NCI-H146 (cell line): ENCODE results near the gene NMD3.
"Not testable (repeated sequence)": the region's sequence is repeated elsewhere in the genome, so short reads cannot be mapped to it uniquely, and the experiment has no call there.

Experiments
- DNase-seq: peaks from one replicate; lab custom pipeline; 2025; lab: John Stamatoyannopoulos, UW

NMD3 gene

DNA sequence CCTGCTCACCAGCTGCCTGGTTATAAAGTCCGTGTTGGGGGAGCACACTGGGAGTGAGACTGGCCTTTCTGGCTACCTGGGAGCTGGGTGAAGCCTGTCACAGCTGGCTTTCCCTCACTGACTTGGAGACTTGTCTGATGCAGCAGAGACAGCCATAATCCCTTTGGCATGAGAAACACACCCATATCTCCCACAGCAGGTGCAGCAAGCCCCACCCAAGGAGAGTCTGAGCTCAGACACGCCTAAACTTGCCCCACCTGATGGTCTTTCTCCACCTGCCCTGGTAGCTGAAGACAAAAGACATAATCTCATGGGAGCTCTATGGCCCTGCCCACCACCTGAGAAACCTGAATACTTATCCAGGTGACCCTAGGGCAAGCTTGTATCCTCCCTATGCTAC is 54.8 kb downstream of the NMD3 start:
- peak; percentile 94 for DNase-seq

GRCh38 chr3:161282387-161282786 is 61.3 kb downstream of the NMD3 start:
- DNase-seq, result not testable (repeated sequence)

DNA sequence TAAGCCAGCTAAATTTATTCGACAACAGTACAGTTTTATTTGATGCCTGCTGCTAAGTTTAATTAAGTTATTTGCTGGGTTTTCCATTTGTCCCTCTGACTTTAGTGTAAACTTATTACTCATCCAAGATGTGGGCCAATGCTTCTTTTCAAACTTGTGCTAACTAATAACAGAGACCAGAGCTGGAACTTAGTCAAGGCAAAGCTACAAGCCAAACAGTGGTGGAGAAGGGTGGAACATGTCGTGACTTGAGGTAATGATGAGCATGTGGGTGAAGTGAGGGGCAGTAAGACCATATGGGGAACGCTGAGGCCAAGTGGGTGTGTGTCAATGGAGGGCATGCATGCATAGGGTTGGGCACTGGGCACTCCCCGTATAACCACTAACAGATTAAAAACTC is 63.9 kb downstream of the NMD3 start:
- no peak for DNase-seq

- DNase-seq, result no peak
Measured at GRCh38 chr3:161289174-161289573, 68.1 kb downstream of the NMD3 start.

DNA sequence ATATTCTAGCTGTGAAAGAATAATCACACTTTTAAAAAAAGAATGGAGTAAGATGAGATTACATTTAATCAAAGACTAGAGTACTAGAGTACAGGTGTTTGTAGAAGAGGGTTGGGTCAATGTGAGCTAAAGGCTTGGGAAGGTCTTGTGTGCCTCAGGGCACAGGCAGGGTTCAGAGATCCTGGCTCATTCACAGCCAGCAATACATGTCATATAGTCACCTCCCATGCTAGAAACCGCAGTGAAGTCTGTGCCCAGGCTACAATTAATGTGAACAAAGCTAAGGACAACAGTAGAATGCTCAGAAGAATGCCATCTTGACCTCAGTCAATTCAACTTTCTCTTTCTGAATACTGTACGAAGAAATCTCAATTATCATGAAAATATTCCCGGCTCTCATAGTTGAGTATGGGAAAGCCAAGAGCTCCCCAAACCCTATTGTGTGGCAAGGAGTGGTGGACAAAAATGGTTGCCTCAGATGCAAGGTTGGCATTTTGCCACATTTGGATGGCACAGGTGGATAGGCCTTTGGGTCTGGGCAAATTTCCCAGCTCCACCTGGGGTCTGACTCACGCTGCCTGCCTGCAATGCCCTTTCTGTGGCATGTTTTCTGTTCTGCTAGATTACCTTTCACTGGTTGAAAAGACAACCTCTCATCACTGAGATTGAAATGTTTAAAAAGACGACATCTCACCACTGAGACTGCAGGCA is 70.2 kb downstream of the NMD3 start:
- peak; percentile 27 for DNase-seq

DNA sequence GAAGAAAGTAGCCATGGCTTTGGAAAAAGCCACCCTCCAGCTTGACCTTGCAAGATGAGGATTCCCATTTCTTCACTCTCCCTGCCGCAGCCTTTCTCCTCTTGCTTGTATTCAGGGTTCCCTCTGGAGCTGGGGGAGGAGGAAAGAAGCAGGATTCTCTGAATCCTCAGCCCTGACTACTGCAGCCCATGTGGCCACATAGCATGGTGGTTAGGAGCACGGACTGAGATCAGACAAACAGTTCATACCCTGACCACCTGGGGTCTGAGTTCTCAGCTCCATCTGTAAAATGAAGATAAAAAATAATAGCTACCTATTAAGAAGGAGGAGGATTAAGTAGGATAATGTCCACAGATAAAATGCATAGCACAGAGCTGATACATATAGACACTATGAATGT is 72.3 kb downstream of the NMD3 start:
- DNase-seq, result no peak

- DNase-seq, result no peak
Measured at GRCh38 chr3:161295325-161295724, 74.2 kb downstream of the NMD3 start.

DNA sequence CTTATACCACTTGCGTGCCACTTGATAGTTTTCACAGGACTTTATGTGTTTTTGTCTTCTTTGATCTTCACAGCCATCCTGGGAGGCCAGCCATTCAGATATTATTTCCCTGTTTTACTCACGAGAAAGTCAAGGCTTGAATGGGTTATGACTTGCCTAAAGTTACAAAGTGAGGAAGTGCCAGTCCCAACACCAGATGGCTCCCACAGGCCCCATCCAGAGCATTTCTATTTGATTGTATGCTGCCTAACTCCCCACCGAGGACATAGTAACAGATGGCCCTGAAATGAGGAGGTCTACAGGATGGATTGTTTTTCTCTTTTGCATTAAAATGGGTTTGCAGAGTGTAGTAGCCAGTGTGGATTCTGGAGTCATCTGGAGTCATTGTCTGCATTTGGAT is 75.7 kb downstream of the NMD3 start:
- DNase-seq, result no peak
